ENCODE data around the gene BSG.

The BSG gene

GRCh38 chr19:580274-580835 is 8.0 kb downstream of the BSG start:
- Histone ChIP-seq H3F3A (ENCODE audit: low read depth) (no peaks in the 10 kb centered on the region), H3K36me3 (ENCODE audit: insufficient read depth, low read length) (peaks cover 39% of the 10 kb centered on the region; the same call in 1 of the 2 replicates), H3K79me2 (ENCODE audit: insufficient read depth, low read length) (peaks cover 52% of the 10 kb centered on the region), H3K9ac (ENCODE audit: low read depth, low read length, poor library complexity, severe bottlenecking) (no peak overlapping the region), H3K27me3 (ENCODE audit: insufficient read depth, low read length, poor library complexity, severe bottlenecking) (no peaks in the 10 kb centered on the region), H3K9me2 (replicated peaks; ENCODE audit: low read depth, low read length) (no peaks in the 10 kb centered on the region), H3K4me1 (ENCODE audit: insufficient read depth, low read length, poor library complexity, severe bottlenecking) (peaks cover 15% of the 10 kb centered on the region), H4K20me1 (ENCODE audit: insufficient read depth, low read length, poor library complexity, severe bottlenecking) (peaks cover 45% of the 10 kb centered on the region), H3K9me3 (ENCODE audit: insufficient read depth, low read depth, low read length) (no peaks in the 10 kb centered on the region), H3K4me2 (ENCODE audit: low read depth, low read length, poor library complexity, severe bottlenecking) (no peak overlapping the region), H3K4me3 (ENCODE audit: low read length, poor library complexity, severe bottlenecking) (no peak overlapping the region), H2AFZ (ENCODE audit: low read length) (no peak overlapping the region)
- no peak for TF ChIP-seq CTCF (conservative IDR thresholded peaks at IDR 0.05; ENCODE audit: low read length)
- no peak for TF ChIP-seq EZH2phosphoT487 (IDR thresholded peaks at IDR 0.05; ENCODE audit: borderline replicate concordance)

- Histone ChIP-seq H3K9ac (ENCODE audit: low read depth, low read length, poor library complexity, severe bottlenecking) (no peak overlapping the region), H3K79me2 (ENCODE audit: insufficient read depth, low read length) (peaks cover 40% of the 10 kb centered on the region), H3K4me3 (ENCODE audit: low read length, poor library complexity, severe bottlenecking) (no peak overlapping the region), H4K20me1 (ENCODE audit: insufficient read depth, low read length, poor library complexity, severe bottlenecking) (peaks cover 35% of the 10 kb centered on the region), H3K4me1 (ENCODE audit: insufficient read depth, low read length, poor library complexity, severe bottlenecking) (peaks cover 6% of the 10 kb centered on the region), H3K4me2 (ENCODE audit: low read depth, low read length, poor library complexity, severe bottlenecking) (no peak overlapping the region), H3K27me3 (ENCODE audit: insufficient read depth, low read length, poor library complexity, severe bottlenecking) (no peaks in the 10 kb centered on the region), H3K9me3 (ENCODE audit: insufficient read depth, low read depth, low read length) (no peaks in the 10 kb centered on the region), H2AFZ (ENCODE audit: low read length) (no peak overlapping the region), H3F3A (ENCODE audit: low read depth) (no peaks in the 10 kb centered on the region), H3K36me3 (ENCODE audit: insufficient read depth, low read length) (peaks cover 39% of the 10 kb centered on the region; the same call in 1 of the 2 replicates), H3K9me2 (replicated peaks; ENCODE audit: low read depth, low read length) (no peaks in the 10 kb centered on the region)
- TF ChIP-seq CTCF (conservative IDR thresholded peaks at IDR 0.05; ENCODE audit: low read length) = no peak
- no peak for TF ChIP-seq EZH2phosphoT487 (IDR thresholded peaks at IDR 0.05; ENCODE audit: borderline replicate concordance)
Measured at GRCh38 chr19:581399-582111, 9.2 kb downstream of the BSG start.

- peaks cover 24% of the 10 kb centered on the region for H4K20me1 ChIP-seq (ENCODE audit: insufficient read depth, low read length, poor library complexity, severe bottlenecking)
- no peaks in the 10 kb centered on the region for H3K9me2 ChIP-seq (replicated peaks; ENCODE audit: low read depth, low read length)
- no peak overlapping the region for H3K4me3 ChIP-seq (ENCODE audit: low read length, poor library complexity, severe bottlenecking)
- no peak for TF ChIP-seq EZH2phosphoT487 (IDR thresholded peaks at IDR 0.05; ENCODE audit: borderline replicate concordance)
- no peak for TF ChIP-seq CTCF (conservative IDR thresholded peaks at IDR 0.05; ENCODE audit: low read length)
- H3K79me2 ChIP-seq (ENCODE audit: insufficient read depth, low read length) = peaks cover 29% of the 10 kb centered on the region
- no peak overlapping the region for H3K4me2 ChIP-seq (ENCODE audit: low read depth, low read length, poor library complexity, severe bottlenecking)
- H2AFZ ChIP-seq (ENCODE audit: low read length) = no peak overlapping the region
- H3K9me3 ChIP-seq (ENCODE audit: insufficient read depth, low read depth, low read length) = no peaks in the 10 kb centered on the region
- H3F3A ChIP-seq (ENCODE audit: low read depth) = no peaks in the 10 kb centered on the region
- no peaks in the 10 kb centered on the region for H3K4me1 ChIP-seq (ENCODE audit: insufficient read depth, low read length, poor library complexity, severe bottlenecking)
- peaks cover 39% of the 10 kb centered on the region; the same call in 1 of the 2 replicates for H3K36me3 ChIP-seq (ENCODE audit: insufficient read depth, low read length)
- no peaks in the 10 kb centered on the region for H3K27me3 ChIP-seq (ENCODE audit: insufficient read depth, low read length, poor library complexity, severe bottlenecking)
- H3K9ac ChIP-seq (ENCODE audit: low read depth, low read length, poor library complexity, severe bottlenecking) = no peak overlapping the region
Measured at GRCh38 chr19:582497-583197, 10.3 kb downstream of the BSG start.

All from Loucy (cell line).